Endodermal cell (in vitro differentiated cells): ENCODE results near the gene CYP26B1. TPM values are rescaled to one million over a fixed set of nuclear protein-coding genes. Genes with fewer than 3 reads are reported as not detected.

Experiments used
- DNase-seq: peaks from one replicate; pipeline ENCODE4 v3.0.0-alpha.2; 2017
- H3K27ac ChIP-seq: 2 replicates; pipeline ENCODE4 v1.5.1; 2013; ENCODE audit warnings: mild to moderate bottlenecking, low read depth, low read length, moderate library complexity
- H3K27me3 ChIP-seq: 2 replicates; pipeline ENCODE4 v1.6.1; 2013; ENCODE audit warnings: mild to moderate bottlenecking, low read length, moderate library complexity; ENCODE audit not compliant: insufficient read depth, control insufficient read depth, poor library complexity, severe bottlenecking
- H3K36me3 ChIP-seq: 2 replicates; pipeline ENCODE4 v1.7.0; 2013; ENCODE audit warnings: mild to moderate bottlenecking, low read length, moderate library complexity; ENCODE audit not compliant: control insufficient read depth, insufficient read depth
- H3K4me1 ChIP-seq: one replicate; pipeline ENCODE4 v1.7.0; 2013; ENCODE audit warnings: low read length; ENCODE audit not compliant: control insufficient read depth, insufficient read depth
- H3K4me3 ChIP-seq: 2 replicates; pipeline ENCODE4 v1.5.1; 2013; ENCODE audit warnings: mild to moderate bottlenecking, low read length, moderate library complexity
- H3K9ac ChIP-seq: 2 replicates; pipeline ENCODE4 v1.6.1; 2013; ENCODE audit warnings: mild to moderate bottlenecking, low read length, moderate library complexity; ENCODE audit not compliant: poor library complexity, severe bottlenecking; ENCODE audit errors: extremely low read depth
- H3K9me3 ChIP-seq: 2 replicates; pipeline ENCODE4 v1.6.1; 2013; ENCODE audit warnings: mild to moderate bottlenecking, low read length, moderate library complexity; ENCODE audit not compliant: control insufficient read depth
- H3K27ac Mint-ChIP-seq: 2 replicates; pipeline ENCODE4 v1.8.0; 2020; ENCODE audit warnings: mixed read lengths
- H3K27me3 Mint-ChIP-seq: 2 replicates; pipeline ENCODE4 v1.8.0; 2021; ENCODE audit warnings: mild to moderate bottlenecking, mixed read lengths; ENCODE audit not compliant: insufficient read depth
- H3K36me3 Mint-ChIP-seq: 2 replicates; pipeline ENCODE4 v1.8.0; 2020; ENCODE audit warnings: low read depth, mixed read lengths
- H3K4me1 Mint-ChIP-seq: 2 replicates; pipeline ENCODE4 v1.8.0; 2020; ENCODE audit warnings: mixed read lengths
- H3K4me3 Mint-ChIP-seq: 2 replicates; pipeline ENCODE4 v1.8.0; 2020; ENCODE audit warnings: mild to moderate bottlenecking, moderate library complexity, mixed read lengths
- H3K9me3 Mint-ChIP-seq: 2 replicates; pipeline ENCODE4 v1.8.0; 2020; ENCODE audit warnings: mild to moderate bottlenecking, mixed read lengths
- CTCF ChIP-seq: fragments of 200-600 bp; sonication (generic); conservative IDR thresholded peaks from 2 replicates; pipeline ENCODE4 v1.5.0; 2021; ENCODE audit warnings: antibody characterized with exemption, mild to moderate bottlenecking
- WGBS, 2 experiments: methylation state at CpG; one replicate each; pipeline versions ENCODE4 v1.1.5 to v1.1.7; 2013; ENCODE audit warnings: missing lambda C conversion rate in 2 of 2, mixed read lengths in 1 of 2; ENCODE audit not compliant: insufficient coverage in 1 of 2, insufficient read length in 1 of 2; 5-methylcytosine and 5-hydroxymethylcytosine counted together
- total RNA-seq, 2 donors: library from RNA; stranded (reverse); fragmentation: NEBNext Ultra II Directional in 1 of 2; extraction: Animal tissue kit (Norgen Biotek cat#: 25700) in 1 of 2; gene quantifications; 2 replicates in 1 of 2; 3 replicates in 1 of 2; pipeline ENCODE4 v1.2.1, GENCODE V29; 2021

Gene CYP26B1
- total RNA-seq, 2 donors from 2014 or later: 0.09 to 0.91 TPM

- Mint-ChIP-seq H3K9me3 (peaks cover 14% of the 10 kb centered on the region), H3K36me3 (peaks cover 4% of the 10 kb centered on the region), H3K4me1 (peaks cover 24% of the 10 kb centered on the region), H3K4me3 (peak overlapping the region; percentile 54), H3K27me3 (peaks cover 95% of the 10 kb centered on the region), H3K27ac (no peak overlapping the region)
- 3% methylated on average over 26 to 58 of the region's 58 CpGs for WGBS, 2 experiments
- Histone ChIP-seq H3K9ac (no peak overlapping the region), H3K36me3 (no peaks in the 10 kb centered on the region), H3K9me3 (peaks cover 14% of the 10 kb centered on the region), H3K27ac (no peak overlapping the region), H3K27me3 (peaks cover 99% of the 10 kb centered on the region), H3K4me1 (no peaks in the 10 kb centered on the region), H3K4me3 (no peak overlapping the region)
- peak; percentile 63 for DNase-seq
- TF ChIP-seq CTCF: no peak
Observed at GRCh38 chr2:72146347-72147302, 1.0 kb downstream of the CYP26B1 start.

GRCh38 chr2:72145658-72146329 is 1.9 kb downstream of the CYP26B1 start:
- peaks cover 14% of the 10 kb centered on the region for H3K9me3 ChIP-seq
- no peaks in the 10 kb centered on the region for H3K36me3 ChIP-seq
- Mint-ChIP-seq H3K4me3 (peak overlapping the region; percentile 54), H3K27ac (no peak overlapping the region), H3K9me3 (peaks cover 14% of the 10 kb centered on the region), H3K36me3 (peaks cover 4% of the 10 kb centered on the region), H3K4me1 (peaks cover 24% of the 10 kb centered on the region), H3K27me3 (peaks cover 95% of the 10 kb centered on the region)
- 3% methylated on average over 13 to 29 of the region's 33 CpGs for WGBS, 2 experiments
- no peak overlapping the region for H3K9ac ChIP-seq
- peak overlapping the region; percentile 65 for H3K4me3 ChIP-seq
- DNase-seq: peak; percentile 44
- no peaks in the 10 kb centered on the region for H3K4me1 ChIP-seq
- no peak overlapping the region for H3K27ac ChIP-seq
- TF ChIP-seq CTCF: no peak
- H3K27me3 ChIP-seq: peaks cover 99% of the 10 kb centered on the region

- Mint-ChIP-seq H3K27me3 (peaks cover 95% of the 10 kb centered on the region), H3K4me3 (peak overlapping the region; percentile 54), H3K9me3 (peaks cover 14% of the 10 kb centered on the region), H3K4me1 (peaks cover 24% of the 10 kb centered on the region), H3K27ac (no peak overlapping the region), H3K36me3 (peaks cover 4% of the 10 kb centered on the region)
- no peak overlapping the region for H3K27ac ChIP-seq
- peaks cover 99% of the 10 kb centered on the region for H3K27me3 ChIP-seq
- peaks cover 14% of the 10 kb centered on the region for H3K9me3 ChIP-seq
- no peaks in the 10 kb centered on the region for H3K36me3 ChIP-seq
- DNase-seq: peak; percentile 79
- H3K4me1 ChIP-seq: no peaks in the 10 kb centered on the region
- 0 to 1% methylated on average over 4 to 29 of the region's 29 CpGs for WGBS, 2 experiments
- H3K4me3 ChIP-seq: peak overlapping the region; percentile 65
- no peak overlapping the region for H3K9ac ChIP-seq
- no peak for TF ChIP-seq CTCF
Observed at GRCh38 chr2:72145289-72145657, 2.4 kb downstream of the CYP26B1 start.
